ENCODE data around the gene ZNF396.

DNA sequence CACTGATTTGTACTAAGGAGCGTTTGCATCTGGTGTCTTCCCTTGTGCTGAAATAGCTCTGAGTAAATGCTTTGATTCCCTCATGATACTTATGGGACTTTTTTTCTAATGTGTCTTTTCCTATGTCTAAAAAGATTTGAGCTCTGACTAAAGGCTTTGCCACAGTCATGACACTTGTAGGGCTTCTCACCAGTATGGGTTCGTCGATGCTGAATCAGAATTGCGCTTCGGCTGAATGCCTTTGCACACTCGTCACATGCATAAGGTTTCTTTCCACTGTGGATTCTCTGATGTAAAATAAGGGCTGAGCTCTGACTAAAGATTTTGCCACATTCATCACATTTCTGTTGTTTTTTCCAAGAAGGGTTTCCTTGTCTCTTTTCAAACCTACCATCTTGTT lies 8.0 kb downstream of the ZNF396 start:
- TF ChIP-seq CTCF (IDR thresholded peaks at IDR 0.05; ENCODE audit: low read depth, low read length, missing input control) (no peak), EGR1 (IDR thresholded peaks at IDR 0.05; ENCODE audit: low read depth in 2 of 2) (no peak), JUND (IDR thresholded peaks at IDR 0.05) (no peak), GABPA (IDR thresholded peaks at IDR 0.05 in 1 of 2, conservative IDR thresholded peaks at IDR 0.05 in 1 of 2) (no peak), TAF1 (conservative IDR thresholded peaks at IDR 0.05) (no peak), REST (IDR thresholded peaks at IDR 0.05) (no peak), MAX (IDR thresholded peaks at IDR 0.05) (no peak)
- TF ChIP-seq, protein P1, sequence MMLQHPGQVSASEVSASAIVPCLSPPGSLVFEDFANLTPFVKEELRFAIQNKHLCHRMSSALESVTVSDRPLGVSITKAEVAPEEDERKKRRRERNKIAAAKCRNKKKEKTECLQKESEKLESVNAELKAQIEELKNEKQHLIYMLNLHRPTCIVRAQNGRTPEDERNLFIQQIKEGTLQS (IDR thresholded peaks at IDR 0.05) = no peak
